Measurements from ENCODE around the gene PLIN3. TPM values are rescaled to one million over a fixed set of nuclear protein-coding genes. Genes with fewer than 3 reads are reported as not detected.

The PLIN3 gene
- total RNA-seq, 1 experiment from 2014 or later = 207 TPM

DNA sequence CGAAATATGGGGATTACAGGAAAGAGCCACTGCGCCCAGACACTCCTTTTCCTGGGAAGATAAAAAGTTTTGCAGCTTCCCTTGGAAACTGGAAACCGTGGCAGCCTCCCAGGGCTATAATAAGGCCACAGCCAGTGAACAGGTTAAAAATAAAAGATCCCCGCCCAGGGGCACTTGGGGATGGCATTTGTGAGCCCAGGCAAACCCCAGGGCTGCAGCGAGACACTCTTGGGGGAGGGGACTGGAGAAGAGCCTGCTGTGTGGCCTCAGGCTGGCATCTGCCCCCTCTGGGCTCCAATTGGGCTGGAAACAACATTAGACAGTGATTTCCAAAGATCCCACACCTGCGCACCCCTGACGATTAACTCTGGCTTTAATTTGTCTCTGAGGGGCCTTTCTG is 64.8 kb downstream of the PLIN3 start:
- Histone ChIP-seq H3K4me1 (ENCODE audit: control insufficient read depth in 1 of 2, insufficient read depth in 2 of 2, low read length in 2 of 2) (peaks cover 0 to 6% of the 10 kb centered on the region in 2 experiments; a peak in 1 of 4 replicates), H3K79me2 (ENCODE audit: insufficient read depth, low read length) (no peaks in the 10 kb centered on the region), H3K27me3 (ENCODE audit: insufficient read depth, low read length) (no peaks in the 10 kb centered on the region), H3K9me3 (ENCODE audit: control insufficient read depth in 1 of 2, insufficient read depth in 1 of 2, low read depth in 1 of 2, low read length in 2 of 2) (no peaks in the 10 kb centered on the region), H3K9me2 (ENCODE audit: insufficient read depth) (no peaks in the 10 kb centered on the region), H4K20me1 (ENCODE audit: insufficient read depth) (no peaks in the 10 kb centered on the region), H2AFZ (ENCODE audit: low read depth, low read length, poor library complexity, severe bottlenecking) (no peak overlapping the region), H3K9ac (ENCODE audit: low read length) (no peak overlapping the region), H3K27ac (ENCODE audit: low read depth, low read length) (no peak overlapping the region), H3K4me3 (replicated peaks in 1 of 2; ENCODE audit: low read depth in 1 of 2, low read length in 2 of 2) (no peak overlapping the region), H3K36me3 (ENCODE audit: control insufficient read depth in 1 of 2, insufficient read depth in 2 of 2, low read length in 2 of 2) (no peaks in the 10 kb centered on the region), H3K4me2 (ENCODE audit: low read length) (no peak overlapping the region)
- intact Hi-C loops (cut with micrococcal nuclease) = loop anchor here (10.0 kb wide), 1 partner anchor 228 kb away; no protein-coding TSS in a partner anchor
- TF ChIP-seq, protein P1, sequence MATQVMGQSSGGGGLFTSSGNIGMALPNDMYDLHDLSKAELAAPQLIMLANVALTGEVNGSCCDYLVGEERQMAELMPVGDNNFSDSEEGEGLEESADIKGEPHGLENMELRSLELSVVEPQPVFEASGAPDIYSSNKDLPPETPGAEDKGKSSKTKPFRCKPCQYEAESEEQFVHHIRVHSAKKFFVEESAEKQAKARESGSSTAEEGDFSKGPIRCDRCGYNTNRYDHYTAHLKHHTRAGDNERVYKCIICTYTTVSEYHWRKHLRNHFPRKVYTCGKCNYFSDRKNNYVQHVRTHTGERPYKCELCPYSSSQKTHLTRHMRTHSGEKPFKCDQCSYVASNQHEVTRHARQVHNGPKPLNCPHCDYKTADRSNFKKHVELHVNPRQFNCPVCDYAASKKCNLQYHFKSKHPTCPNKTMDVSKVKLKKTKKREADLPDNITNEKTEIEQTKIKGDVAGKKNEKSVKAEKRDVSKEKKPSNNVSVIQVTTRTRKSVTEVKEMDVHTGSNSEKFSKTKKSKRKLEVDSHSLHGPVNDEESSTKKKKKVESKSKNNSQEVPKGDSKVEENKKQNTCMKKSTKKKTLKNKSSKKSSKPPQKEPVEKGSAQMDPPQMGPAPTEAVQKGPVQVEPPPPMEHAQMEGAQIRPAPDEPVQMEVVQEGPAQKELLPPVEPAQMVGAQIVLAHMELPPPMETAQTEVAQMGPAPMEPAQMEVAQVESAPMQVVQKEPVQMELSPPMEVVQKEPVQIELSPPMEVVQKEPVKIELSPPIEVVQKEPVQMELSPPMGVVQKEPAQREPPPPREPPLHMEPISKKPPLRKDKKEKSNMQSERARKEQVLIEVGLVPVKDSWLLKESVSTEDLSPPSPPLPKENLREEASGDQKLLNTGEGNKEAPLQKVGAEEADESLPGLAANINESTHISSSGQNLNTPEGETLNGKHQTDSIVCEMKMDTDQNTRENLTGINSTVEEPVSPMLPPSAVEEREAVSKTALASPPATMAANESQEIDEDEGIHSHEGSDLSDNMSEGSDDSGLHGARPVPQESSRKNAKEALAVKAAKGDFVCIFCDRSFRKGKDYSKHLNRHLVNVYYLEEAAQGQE (IDR thresholded peaks at IDR 0.05; ENCODE audit: low read depth) = no peak
- no peak for TF ChIP-seq FOSL1 (IDR thresholded peaks at IDR 0.05; ENCODE audit: low read depth)
- CTCF ChIA-PET = interaction anchor here (0.8 to 1.0 kb wide), 2 partner anchors 12 to 170 kb away, joined by 3 read pairs; partner anchors contain the start of gene FEM1A
- RAD21 ChIA-PET (ENCODE audit: low non-redundant PET in 1 of 2, low total read pairs in 2 of 2, uncharacterized antibody in 2 of 2, unreplicated experiment in 2 of 2) = no interaction called here
- ATAC-seq (no peak), DNase-seq (ENCODE audit: low read depth, low spot score) (no peak)
- POLR2A ChIA-PET = interaction anchor here (0.6 kb wide), 1 partner anchor 326 kb away, joined by 3 read pairs; no protein-coding TSS in a partner anchor
- BruUV-seq (replicated peaks) = no TSS peak

DNA sequence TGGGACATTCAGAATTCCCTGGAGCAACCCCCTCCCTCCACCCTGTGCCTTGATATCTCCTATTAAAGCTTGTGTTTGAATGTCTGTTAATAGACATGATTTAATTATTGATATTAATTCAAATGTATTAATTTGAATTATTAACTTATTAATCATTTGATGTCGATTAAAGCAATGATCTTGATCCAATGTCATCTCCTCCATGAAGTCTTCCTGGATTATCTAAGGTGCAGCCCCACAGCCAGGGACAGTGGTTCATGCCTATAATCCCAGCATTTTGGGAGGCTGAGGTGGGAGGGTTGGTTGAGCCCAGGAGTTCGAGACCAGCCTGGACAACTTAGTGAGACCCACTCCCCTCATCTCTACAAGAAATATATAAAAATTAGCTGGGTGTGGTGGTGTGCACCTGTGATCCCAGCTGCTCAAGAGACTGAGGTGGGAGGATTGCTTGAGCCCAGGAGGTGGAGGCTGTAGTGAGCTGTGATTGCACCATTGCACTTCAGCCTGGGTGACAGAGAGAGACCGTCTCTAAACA is 66.3 kb downstream of the PLIN3 start:
- H3K9me2 ChIP-seq (ENCODE audit: insufficient read depth) = no peaks in the 10 kb centered on the region
- H3K4me1 ChIP-seq (ENCODE audit: control insufficient read depth in 1 of 2, insufficient read depth in 2 of 2, low read length in 2 of 2) = peaks cover 0 to 6% of the 10 kb centered on the region in 2 experiments; a peak in 1 of 4 replicates
- no peak overlapping the region for H3K27ac ChIP-seq (ENCODE audit: low read depth, low read length)
- no peaks in the 10 kb centered on the region; a peak in 1 of 4 replicates for H3K36me3 ChIP-seq (ENCODE audit: control insufficient read depth in 1 of 2, insufficient read depth in 2 of 2, low read length in 2 of 2)
- H3K9ac ChIP-seq (ENCODE audit: low read length) = no peak overlapping the region
- H2AFZ ChIP-seq (ENCODE audit: low read depth, low read length, poor library complexity, severe bottlenecking) = no peak overlapping the region
- ChIA-PET CTCF (interaction anchor here (2.1 kb wide), 1 partner anchor 8 kb away, joined by 9 read pairs; no protein-coding TSS in a partner anchor), POLR2A (interaction anchor here (0.5 kb wide), 1 partner anchor 178 kb away, joined by 3 read pairs; no protein-coding TSS in a partner anchor), RAD21 (ENCODE audit: low non-redundant PET in 1 of 2, low total read pairs in 2 of 2, uncharacterized antibody in 2 of 2, unreplicated experiment in 2 of 2) (no interaction called here)
- no peak for DNase-seq (ENCODE audit: low read depth, low spot score)
- no TSS peak for BruUV-seq (replicated peaks)
- H3K4me3 ChIP-seq (replicated peaks in 1 of 2; ENCODE audit: low read depth in 1 of 2, low read length in 2 of 2) = no peak overlapping the region
- no peaks in the 10 kb centered on the region for H3K9me3 ChIP-seq (ENCODE audit: control insufficient read depth in 1 of 2, insufficient read depth in 1 of 2, low read depth in 1 of 2, low read length in 2 of 2)
- intact Hi-C loops (cut with micrococcal nuclease) = loop anchor here (10.0 kb wide), 1 partner anchor 226 kb away; no protein-coding TSS in a partner anchor
- no peak overlapping the region for H3K4me2 ChIP-seq (ENCODE audit: low read length)
- no peaks in the 10 kb centered on the region for H3K27me3 ChIP-seq (ENCODE audit: insufficient read depth, low read length)
- peaks cover 12% of the 10 kb centered on the region; the same call in 1 of the 2 replicates for H3K79me2 ChIP-seq (ENCODE audit: insufficient read depth, low read length)
- no peak for ATAC-seq
- no peaks in the 10 kb centered on the region for H4K20me1 ChIP-seq (ENCODE audit: insufficient read depth)
- no peak for TF ChIP-seq POLR2A (IDR thresholded peaks at IDR 0.05; ENCODE audit: borderline replicate concordance, extremely low read depth, insufficient read depth, insufficient read length)
- TF ChIP-seq SIN3A (IDR thresholded peaks at IDR 0.05; ENCODE audit: low read depth) = no peak
- TF ChIP-seq, protein P2, sequence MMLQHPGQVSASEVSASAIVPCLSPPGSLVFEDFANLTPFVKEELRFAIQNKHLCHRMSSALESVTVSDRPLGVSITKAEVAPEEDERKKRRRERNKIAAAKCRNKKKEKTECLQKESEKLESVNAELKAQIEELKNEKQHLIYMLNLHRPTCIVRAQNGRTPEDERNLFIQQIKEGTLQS (IDR thresholded peaks at IDR 0.05) = no peak
- no peak for TF ChIP-seq TCF7L2 (IDR thresholded peaks at IDR 0.05; ENCODE audit: borderline replicate concordance, extremely low read depth, insufficient read depth, insufficient read length)
- no peak for TF ChIP-seq YY1 (IDR thresholded peaks at IDR 0.05; ENCODE audit: extremely low read depth, insufficient replicate concordance, low read depth, low read length)
- TF ChIP-seq ZNF274 (IDR thresholded peaks at IDR 0.05; ENCODE audit: low read depth, low read length) = no peak
- no peak for TF ChIP-seq EZH2phosphoT487 (IDR thresholded peaks at IDR 0.05; ENCODE audit: borderline replicate concordance)
- TF ChIP-seq POLR2AphosphoS5 (IDR thresholded peaks at IDR 0.05; ENCODE audit: low read depth, low read length) = no peak
- TF ChIP-seq ZFX (IDR thresholded peaks at IDR 0.05) = no peak
- no peak for TF ChIP-seq CEBPB (IDR thresholded peaks at IDR 0.05; ENCODE audit: low read depth)
- TF ChIP-seq JUND (IDR thresholded peaks at IDR 0.05) = no peak
- TF ChIP-seq SP1 (IDR thresholded peaks at IDR 0.05; ENCODE audit: low read depth) = no peak
- TF ChIP-seq, protein P3, sequence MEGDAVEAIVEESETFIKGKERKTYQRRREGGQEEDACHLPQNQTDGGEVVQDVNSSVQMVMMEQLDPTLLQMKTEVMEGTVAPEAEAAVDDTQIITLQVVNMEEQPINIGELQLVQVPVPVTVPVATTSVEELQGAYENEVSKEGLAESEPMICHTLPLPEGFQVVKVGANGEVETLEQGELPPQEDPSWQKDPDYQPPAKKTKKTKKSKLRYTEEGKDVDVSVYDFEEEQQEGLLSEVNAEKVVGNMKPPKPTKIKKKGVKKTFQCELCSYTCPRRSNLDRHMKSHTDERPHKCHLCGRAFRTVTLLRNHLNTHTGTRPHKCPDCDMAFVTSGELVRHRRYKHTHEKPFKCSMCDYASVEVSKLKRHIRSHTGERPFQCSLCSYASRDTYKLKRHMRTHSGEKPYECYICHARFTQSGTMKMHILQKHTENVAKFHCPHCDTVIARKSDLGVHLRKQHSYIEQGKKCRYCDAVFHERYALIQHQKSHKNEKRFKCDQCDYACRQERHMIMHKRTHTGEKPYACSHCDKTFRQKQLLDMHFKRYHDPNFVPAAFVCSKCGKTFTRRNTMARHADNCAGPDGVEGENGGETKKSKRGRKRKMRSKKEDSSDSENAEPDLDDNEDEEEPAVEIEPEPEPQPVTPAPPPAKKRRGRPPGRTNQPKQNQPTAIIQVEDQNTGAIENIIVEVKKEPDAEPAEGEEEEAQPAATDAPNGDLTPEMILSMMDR (IDR thresholded peaks at IDR 0.05 in 2 of 3, conservative IDR thresholded peaks at IDR 0.05 in 1 of 3; ENCODE audit: borderline replicate concordance in 1 of 3, insufficient read depth in 1 of 3, low read depth in 2 of 3, low read length in 2 of 3) = no peak
